K562 (cell line): ENCODE results near the gene GDF15. TPM values are rescaled to one million over a fixed set of nuclear protein-coding genes. Genes with fewer than 3 reads are reported as not detected.

Experiments
- ATAC-seq: fragments of 200-7000 bp; cut with Tn5 transposase; 3 replicates; pipeline ENCODE4 v1.9.1; 2020; ENCODE audit warnings: moderate library complexity
- BruUV-seq: library from RNA; stranded (reverse); fragments of 400-500 nt; replicated peaks from 2 replicates; lab custom pipeline; 2021; lab: Mats Ljungman, UMichigan
- CTCF ChIA-PET: fragments of 300-600 bp; formaldehyde crosslinking; extraction: SDS; loops from one replicate; lab custom pipeline; 2021; ENCODE audit warnings: low intra/inter-chr PET ratio; lab: Yijun Ruan, JAX
- POLR2A ChIA-PET: fragments of 300-600, 350-650 bp; sonication (Branson Sonifier 250); formaldehyde crosslinking; extraction: SDS; loops from one replicate; lab custom pipeline; 2021; ENCODE audit warnings: antibody characterized with exemption, inconsistent platforms; lab: Yijun Ruan, JAX
- DNase-seq, 4 experiments: peaks; one replicate each; pipeline versions ENCODE4 v3.0.0 to v3.0.0-alpha.2; 2011 to 2018; ENCODE audit warnings: low spot score in 3 of 4, mixed read lengths in 3 of 4; ENCODE audit errors: extremely low read depth in 1 of 4
- FAIRE-seq: peaks from 2 replicates; lab custom pipeline; 2011; peaks lifted over from hg19 to GRCh38; lab: Jason Lieb, UNC
- H2AFZ ChIP-seq: 2 replicates; pipeline ENCODE4 v1.6.0; 2011; ENCODE audit warnings: low read depth, low read length, control low read depth, inconsistent platforms
- H3K27ac ChIP-seq: fragments of 200-600 bp; 3 replicates; pipeline ENCODE4 v1.8.0; 2011; ENCODE audit warnings: low read depth, mild to moderate bottlenecking, control low read depth, inconsistent platforms, low read length, moderate library complexity, mixed read lengths; ENCODE audit errors: extremely low read depth
- H3K27me3 ChIP-seq, 2 experiments: fragments of 300-600 bp in 1 of 2; 2 replicates in 1 of 2; 3 replicates in 1 of 2; pipeline versions ENCODE4 v1.6.0 to v1.8.0; 2011; ENCODE audit warnings: inconsistent platforms in 2 of 2, low read length in 2 of 2, mild to moderate bottlenecking in 1 of 2, mixed read lengths in 1 of 2, moderate library complexity in 1 of 2; ENCODE audit not compliant: control insufficient read depth in 2 of 2, insufficient read depth in 2 of 2
- H3K36me3 ChIP-seq: fragments of 300-600 bp; 3 replicates; pipeline ENCODE4 v1.8.0; 2011; ENCODE audit warnings: mild to moderate bottlenecking, low read length, inconsistent platforms; ENCODE audit not compliant: control insufficient read depth, insufficient read depth
- H3K4me1 ChIP-seq, 2 experiments: fragments of 200-600 bp in 1 of 2; replicated peaks in 1 of 2; 2 replicates in 1 of 2; 3 replicates in 1 of 2; pipeline versions ENCODE4 v1.5.1 to v1.8.0; 2011; ENCODE audit warnings: inconsistent platforms in 2 of 2, low read length in 2 of 2, mild to moderate bottlenecking in 1 of 2, mixed read lengths in 1 of 2, moderate library complexity in 1 of 2; ENCODE audit not compliant: control insufficient read depth in 2 of 2, insufficient read depth in 2 of 2
- H3K4me2 ChIP-seq: 2 replicates; pipeline ENCODE4 v1.6.1; 2011; ENCODE audit warnings: low read length, control low read depth, inconsistent platforms, mixed read lengths; ENCODE audit not compliant: insufficient read depth
- H3K4me3 ChIP-seq: fragments of 200-600 bp; sonication (generic), shearing (Covaris generic); 2 replicates; pipeline ENCODE4 v1.5.1; 2016; ENCODE audit warnings: control low read depth, inconsistent platforms
- H3K79me2 ChIP-seq: fragments of 200-600 bp; 3 replicates; pipeline ENCODE4 v1.8.0; 2011; ENCODE audit warnings: low read length, inconsistent platforms; ENCODE audit not compliant: control insufficient read depth, insufficient read depth
- H3K9ac ChIP-seq, 2 experiments: 2 replicates each; pipeline versions ENCODE4 v1.6.0 to v1.6.1; 2011; ENCODE audit warnings: low read depth in 2 of 2, low read length in 2 of 2, control low read depth in 1 of 2, inconsistent platforms in 1 of 2, mild to moderate bottlenecking in 1 of 2, mixed read lengths in 1 of 2; ENCODE audit not compliant: insufficient read depth in 1 of 2
- H3K9me1 ChIP-seq: one replicate; pipeline ENCODE4 v1.6.0; 2011; ENCODE audit warnings: inconsistent platforms, mild to moderate bottlenecking, low read length, moderate library complexity; ENCODE audit not compliant: control insufficient read depth, insufficient read depth
- H3K9me3 ChIP-seq: replicated peaks from 2 replicates; pipeline ENCODE4 v1.5.1; 2011; ENCODE audit warnings: low read depth, low read length, inconsistent platforms; ENCODE audit not compliant: control insufficient read depth, insufficient read depth
- H4K20me1 ChIP-seq: replicated peaks from 2 replicates; pipeline ENCODE4 v1.6.1; 2011; ENCODE audit warnings: low read length, inconsistent platforms, mixed read lengths; ENCODE audit not compliant: control insufficient read depth, insufficient read depth
- EGR1 ChIP-seq: fragments of 450-650 bp; conservative IDR thresholded peaks from 2 replicates; pipeline ENCODE4 v1.6.1; 2017; ENCODE audit warnings: mild to moderate bottlenecking
- FOXP4 ChIP-seq: sonication (generic); formaldehyde crosslinking; IDR thresholded peaks from 2 replicates; pipeline ENCODE4 v1.8.0; 2022; ENCODE audit warnings: mild to moderate bottlenecking, missing genetic modification reagents, borderline replicate concordance
- KLF13 ChIP-seq: fragments of 450-650 bp; IDR thresholded peaks from 2 replicates; pipeline ENCODE4 v1.6.1; 2016; ENCODE audit warnings: missing genetic modification characterization, low read depth, mild to moderate bottlenecking, missing compliant biosample characterization, moderate library complexity, borderline replicate concordance
- MECOM ChIP-seq: fragments of 250-450 bp; sonication (Bioruptor Pico); IDR thresholded peaks from 2 replicates; pipeline ENCODE4 v1.8.0; 2022; ENCODE audit warnings: inconsistent platforms
- NR2C1 ChIP-seq, 2 experiments: fragments of 450-650 bp; IDR thresholded peaks; 2 replicates each; pipeline ENCODE4 v1.6.1; 2017; ENCODE audit warnings: mild to moderate bottlenecking in 2 of 2, antibody characterized with exemption in 1 of 2, inconsistent platforms in 1 of 2, missing compliant biosample characterization in 1 of 2, missing genetic modification characterization in 1 of 2
- NRF1 ChIP-seq, 2 experiments: fragments of 450-650 bp; IDR thresholded peaks in 1 of 2; conservative IDR thresholded peaks in 1 of 2; 2 replicates each; pipeline ENCODE4 v1.6.1; 2014; ENCODE audit warnings: mild to moderate bottlenecking in 2 of 2
- YBX1 ChIP-seq: fragments of 450-650 bp; IDR thresholded peaks from 2 replicates; pipeline ENCODE4 v1.7.1; 2016; ENCODE audit warnings: mild to moderate bottlenecking
- ZBTB5 ChIP-seq: fragments of 450-650 bp; IDR thresholded peaks from 2 replicates; pipeline ENCODE4 v1.6.1; 2017; ENCODE audit warnings: antibody characterized with exemption
- ZNF174 ChIP-seq: fragments of 250-450 bp; sonication (Bioruptor Pico); IDR thresholded peaks from 2 replicates; pipeline ENCODE4 v1.4.0; 2020; ENCODE audit warnings: mild to moderate bottlenecking
- ZNF76 ChIP-seq: fragments of 250-450 bp; sonication (Bioruptor Pico); IDR thresholded peaks from 2 replicates; pipeline ENCODE4 v1.4.0; 2020; ENCODE audit warnings: mild to moderate bottlenecking, moderate library complexity, borderline replicate concordance
- WGBS: fragments of 100-300 bp; shearing (Covaris generic); methylation state at CpG from one replicate; pipeline ENCODE4 v1.1.6; 2016; ENCODE audit warnings: low coverage, mixed read lengths; ENCODE audit not compliant: insufficient coverage; ENCODE audit errors: missing lambda C conversion rate; 5-methylcytosine and 5-hydroxymethylcytosine counted together
- in situ Hi-C: fragments of 300-500 bp; cut with MboI; formaldehyde crosslinking; loops from 4 replicates; pipeline ENCODE4 v1.15.0; 2018; ENCODE audit warnings: inconsistent platforms, mixed read lengths
- intact Hi-C: fragments of 100-400 bp; cut with micrococcal nuclease; formaldehyde crosslinking; loops from 2 replicates; pipeline ENCODE4 v1.14.2; 2022
- polyA plus RNA-seq, 8 experiments: library from polyadenylated mRNA; depleted of rRNA in 4 of 8; stranded (reverse) in 5 of 8; unstranded in 3 of 8; fragments of >200 nt; fragmentation: Nextera tagmentation in 2 of 8; fragmentation: Illumina TruSeq in 1 of 8; extraction: Ambion mirVana in 2 of 8; extraction: Trizol in 1 of 8; gene quantifications; 2 replicates each; pipeline versions ENCODE4 v1.2.1 to v1.2.3, GENCODE V29; 2011 to 2014; ENCODE audit warnings: inconsistent platforms in 1 of 8, missing spikeins in 1 of 8
- total RNA-seq, 7 experiments: library from RNA; depleted of rRNA in 6 of 7; stranded (reverse); fragments of >200 nt in 6 of 7; fragmentation: Illumina TruSeq in 2 of 7; extraction: Trizol in 2 of 7; gene quantifications; 2 replicates each; pipeline versions ENCODE4 v1.2.1 to v1.2.3, GENCODE V29; 2011 to 2021; ENCODE audit warnings: low replicate concordance in 1 of 7

GDF15 gene
- total and polyA plus RNA-seq, 9 of the 15 experiments (the other 6 are each of a cell fraction or from before 2014, with no cell fraction given): 2.3 to 82.4 (median 12.5) TPM

GRCh38 chr19:18414504-18415177, 28.7 kb downstream of the GDF15 start (continued):
- TF ChIP-seq ZBTB5 (no peak), NRF1 (conservative IDR thresholded peaks at IDR 0.05 in 1 of 2, IDR thresholded peaks at IDR 0.05 in 1 of 2) (no peak), ZNF174 (CRISPR knock-in tag) (no peak), MECOM (CRISPR knock-in tag) (no peak), KLF13 (tag) (no peak)

DNA sequence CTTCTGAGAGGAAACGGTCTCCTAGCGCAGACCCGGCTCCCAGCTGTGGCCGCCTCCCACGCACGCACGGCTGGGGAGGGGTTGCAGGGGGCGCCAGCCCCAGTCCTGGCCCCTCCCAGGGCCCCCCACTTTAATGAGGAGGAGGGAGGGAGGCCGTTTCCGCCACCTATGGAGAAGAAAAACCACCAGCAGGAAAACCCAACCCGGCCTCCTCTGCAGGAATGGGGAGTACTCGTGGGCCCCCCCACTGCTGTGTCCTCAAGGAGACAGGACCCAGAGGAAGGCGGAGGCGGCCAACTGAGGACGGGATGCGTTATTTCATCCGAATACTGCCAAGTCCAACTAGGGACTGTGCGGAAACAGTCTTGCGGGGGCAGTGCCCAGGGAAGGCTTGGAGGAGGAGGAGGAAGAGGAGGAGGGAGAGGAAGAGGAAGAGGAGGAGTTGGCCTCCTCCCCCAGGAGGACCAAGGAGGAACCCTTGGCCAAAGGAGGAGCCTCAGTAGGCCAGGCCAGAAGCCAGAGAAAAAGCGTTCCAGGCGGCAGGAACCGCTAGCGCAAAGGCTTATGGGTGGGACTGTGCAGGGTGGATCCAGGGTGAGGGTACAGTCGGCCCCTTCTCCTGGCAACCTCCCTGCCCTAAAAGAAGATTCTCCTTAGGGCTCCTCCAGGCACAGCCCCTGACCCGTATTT, 29.4 kb downstream of the GDF15 start:
- no TSS peak for BruUV-seq
- in situ Hi-C loops: loop anchor here (10.0 kb wide), 1 partner anchor 321 kb away; the partner anchor contains the start of gene MAST3
- no peak for TF ChIP-seq FOXP4 (CRISPR knock-in tag)
- peak; percentile 93 for TF ChIP-seq ZNF76 (CRISPR knock-in tag)
- TF ChIP-seq YBX1: no peak
- TF ChIP-seq NR2C1 (IDR thresholded peaks at IDR 0.05): no peak
- TF ChIP-seq NR2C1 (tag; IDR thresholded peaks at IDR 0.05): peak; percentile 48; the same call in 1 of the 2 replicates
- TF ChIP-seq EGR1: peak; percentile 93

More for the DNA sequence above, 29.4 kb downstream of the GDF15 start:
- H3K9me1 ChIP-seq: no peaks in the 10 kb centered on the region
- ATAC-seq (peak; percentile 1), DNase-seq (peak; percentile 69 to 93 (median 70)), FAIRE-seq (peak; percentile 85)
- CTCF ChIA-PET: interaction anchor here (0.8 kb wide), 1 partner anchor 66 kb away, joined by 4 read pairs; no protein-coding TSS in a partner anchor
- POLR2A ChIA-PET: interaction anchor here (0.5 to 11.1 kb wide), 8 partner anchors 14 to 296 kb away, joined by 3 to 244 read pairs (median 4); partner anchors contain the start of genes GDF15 and JUND
- WGBS: under 1% methylated on average over 24 of the region's 25 CpGs
- H3K4me1 ChIP-seq: peaks cover 41 to 72% of the 10 kb centered on the region in 2 experiments
- H3K9ac ChIP-seq: peak overlapping the region; percentile 82 to 93
- H3K36me3 ChIP-seq: no peaks in the 10 kb centered on the region
- no peaks in the 10 kb centered on the region for H3K27me3 ChIP-seq
- H4K20me1 ChIP-seq: no peaks in the 10 kb centered on the region
- peaks cover 26% of the 10 kb centered on the region for H3K79me2 ChIP-seq
- intact Hi-C loops: loop anchor here (2.0 to 5.0 kb wide), 2 partner anchors 135 to 213 kb away; partner anchors contain the start of genes JUND and RAB3A
- no peaks in the 10 kb centered on the region for H3K9me3 ChIP-seq
- peak overlapping the region; percentile 88 for H3K4me2 ChIP-seq
- H3K4me3 ChIP-seq: peak overlapping the region; percentile 42
- H3K27ac ChIP-seq: peak overlapping the region; percentile 97
- H2AFZ ChIP-seq: peak overlapping the region; percentile 91
